Measurements from ENCODE around the gene ECE2. TPM values are rescaled to one million over a fixed set of nuclear protein-coding genes. Genes with fewer than 3 reads are reported as not detected.

Gene ECE2
- total RNA-seq, 1 donor from 2014 or later: not detected

- intact Hi-C loops (cut with micrococcal nuclease): no loop called here
Observed at GRCh38 chr3:184311633-184312032, 35.8 kb downstream of the ECE2 start.

DNA sequence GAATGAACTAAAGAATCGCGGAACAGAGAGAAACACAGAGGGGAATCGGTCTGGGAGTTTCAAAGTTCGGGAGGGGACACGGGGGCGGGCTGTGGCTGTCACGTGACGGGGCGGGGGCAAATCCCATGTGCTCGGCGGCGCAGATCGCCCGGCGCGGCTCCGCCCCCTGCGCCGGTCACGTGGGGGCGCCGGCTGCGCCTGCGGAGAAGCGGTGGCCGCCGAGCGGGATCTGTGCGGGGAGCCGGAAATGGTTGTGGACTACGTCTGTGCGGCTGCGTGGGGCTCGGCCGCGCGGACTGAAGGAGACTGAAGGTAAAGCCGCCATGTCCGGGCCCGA is 38.5 kb downstream of the ECE2 start, which contains the start of gene EIF4G1:
TSS of gene EIF4G1 (plus strand) at position 244 of the 337 bp plus-strand sequence. CDS start 1,191 bp downstream, outside the sequence.
- intact Hi-C loops (cut with micrococcal nuclease): loop anchor here (1.0 to 2.0 kb wide), 6 partner anchors 15 to 140 kb away; partner anchors contain the start of genes ABCF3, AP2M1, CLCN2 and EEF1AKMT4

DNA sequence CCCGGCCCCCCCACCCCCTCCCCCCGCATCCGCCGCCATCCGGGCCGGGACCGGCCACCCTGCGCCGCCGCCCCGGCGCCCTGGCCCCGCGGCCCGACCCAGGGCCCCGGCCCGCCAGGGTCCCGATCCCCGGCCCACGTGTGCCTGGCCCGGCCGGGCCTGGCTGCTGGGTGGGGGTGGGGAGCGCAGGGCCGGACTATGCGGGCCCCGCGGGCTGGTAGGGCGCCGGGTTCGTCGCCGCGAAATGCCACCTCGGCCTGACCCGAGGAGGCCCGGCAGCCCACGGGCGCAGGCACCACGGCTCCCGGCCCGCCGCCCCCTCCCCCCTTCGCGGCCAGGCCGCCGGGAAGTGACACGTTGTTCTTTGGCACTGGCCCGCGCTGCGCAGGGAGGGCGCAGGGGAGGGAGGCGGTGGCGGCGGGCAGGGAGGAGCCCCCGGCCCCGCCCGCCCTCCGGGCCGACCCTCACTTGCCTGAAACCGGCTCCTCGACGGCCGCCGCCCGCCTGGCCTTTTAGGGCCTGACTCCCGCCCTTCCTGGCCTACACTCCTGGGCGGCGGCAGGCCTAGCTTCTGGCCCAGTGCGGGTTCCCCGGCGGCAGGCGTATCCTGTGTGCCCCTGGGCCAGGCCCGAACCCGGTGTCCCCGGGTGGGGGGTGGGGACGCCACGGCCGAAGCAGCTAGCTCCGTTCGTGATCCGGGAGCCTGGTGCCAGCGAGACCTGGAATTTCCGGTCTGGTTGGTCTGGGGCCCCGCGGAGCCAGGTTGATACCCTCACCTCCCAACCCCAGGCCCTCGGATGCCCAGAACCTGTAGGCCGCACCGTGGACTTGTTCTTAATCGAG is 39.1 kb downstream of the ECE2 start:
- intact Hi-C loops (cut with micrococcal nuclease): loop anchor here (1.0 to 2.0 kb wide), 6 partner anchors 16 to 141 kb away; partner anchors contain the start of genes ABCF3, AP2M1, CLCN2 and EEF1AKMT4

DNA sequence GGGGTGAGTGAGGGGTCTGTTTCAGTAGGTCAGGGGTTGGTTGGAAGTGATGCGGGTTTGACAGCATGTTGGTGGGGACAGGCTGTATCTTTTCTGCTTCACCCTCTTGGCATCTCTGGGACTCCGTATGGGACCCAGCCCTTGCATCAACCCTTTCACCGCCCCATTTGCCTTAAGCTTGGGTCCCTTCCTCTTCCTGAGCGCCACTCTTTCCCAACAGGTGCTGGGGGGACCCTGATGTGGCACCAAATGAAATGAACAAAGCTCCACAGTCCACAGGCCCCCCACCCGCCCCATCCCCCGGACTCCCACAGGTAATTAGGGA is 39.7 kb downstream of the ECE2 start:
- intact Hi-C loops (cut with micrococcal nuclease): loop anchor here (2.0 kb wide), 1 partner anchor 129 kb away; the partner anchor contains the start of gene ABCF3

DNA sequence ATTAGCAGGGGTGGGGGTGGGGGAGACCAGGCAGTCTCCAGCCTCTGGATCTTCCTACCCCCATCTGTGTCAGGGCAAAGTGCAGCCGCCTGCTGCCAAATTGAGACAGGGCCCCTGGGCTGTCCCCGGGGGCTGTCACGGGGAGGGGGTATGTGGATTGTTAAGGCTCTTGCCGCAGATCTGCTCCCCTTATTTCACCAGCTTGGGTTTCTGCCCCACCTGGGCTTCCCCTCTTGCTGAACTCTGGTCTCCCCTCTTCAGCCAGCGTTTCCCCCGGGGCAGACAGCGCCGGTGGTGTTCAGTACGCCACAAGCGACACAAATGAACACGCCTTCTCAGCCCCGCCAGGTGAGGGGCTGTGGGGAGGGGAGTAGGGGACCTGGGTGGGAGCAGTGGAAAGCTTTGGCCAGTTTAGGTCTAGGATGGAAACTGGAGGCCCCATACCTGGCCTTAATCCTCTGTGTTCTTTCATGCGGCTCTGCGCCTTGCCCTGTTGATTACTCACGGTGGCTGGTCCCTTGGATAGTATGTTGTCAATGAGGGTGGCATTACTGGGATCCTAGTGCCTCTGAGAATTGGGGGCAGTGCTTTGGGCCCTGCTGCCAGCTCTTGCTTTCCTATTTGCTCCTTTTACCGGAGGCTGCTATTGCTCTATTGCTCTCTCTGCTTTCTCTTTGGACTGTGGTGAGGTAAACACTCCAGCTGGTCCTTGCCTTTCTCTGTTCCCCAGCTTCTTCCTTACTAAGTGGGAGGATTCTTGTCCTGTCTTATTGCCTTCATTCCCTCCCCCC is 40.2 kb downstream of the ECE2 start:
- intact Hi-C loops (cut with micrococcal nuclease): loop anchor here (2.0 kb wide), 1 partner anchor 129 kb away; the partner anchor contains the start of gene ABCF3

DNA sequence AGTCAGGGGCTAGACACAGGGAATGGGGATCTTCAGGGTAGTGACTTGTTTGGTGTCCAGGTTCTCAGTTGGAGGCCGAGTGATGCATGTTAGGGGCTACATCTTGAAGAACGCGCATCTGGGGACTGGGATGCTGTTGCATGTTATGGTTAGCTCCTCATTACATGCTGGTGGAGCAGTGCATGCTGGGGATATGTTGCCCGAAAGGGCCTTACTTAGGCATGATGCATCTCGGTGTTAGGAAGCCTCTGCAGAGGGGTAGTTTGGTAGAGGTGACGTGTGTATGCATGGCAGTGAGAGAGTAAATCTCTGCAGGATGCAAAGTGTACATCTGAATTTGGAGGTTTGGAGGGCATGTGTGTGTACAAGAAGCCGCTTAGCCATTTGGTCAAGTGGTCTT is 41.0 kb downstream of the ECE2 start:
- intact Hi-C loops (cut with micrococcal nuclease): no loop called here

- intact Hi-C loops (cut with micrococcal nuclease): no loop called here
Observed at GRCh38 chr3:184317201-184317600, 41.4 kb downstream of the ECE2 start.

DNA sequence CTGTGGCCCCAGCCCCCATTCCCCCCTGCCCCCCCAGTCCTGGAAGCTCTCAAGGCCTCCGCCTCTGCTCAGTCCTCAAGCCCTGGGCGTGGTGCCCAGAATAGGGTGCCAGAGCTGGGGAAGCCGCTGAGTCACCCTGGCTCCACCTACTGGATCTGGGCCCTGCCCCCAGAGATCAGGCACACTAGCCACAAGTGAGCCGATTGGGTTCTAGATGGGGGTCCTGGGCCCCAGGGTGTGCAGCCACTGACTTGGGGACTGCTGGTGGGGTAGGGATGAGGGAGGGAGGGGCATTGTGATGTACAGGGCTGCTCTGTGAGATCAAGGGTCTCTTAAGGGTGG is 44.3 kb downstream of the ECE2 start:
- intact Hi-C loops (cut with micrococcal nuclease): no loop called here

- intact Hi-C loops (cut with micrococcal nuclease): no loop called here
Observed at GRCh38 chr3:184321666-184322065, 45.8 kb downstream of the ECE2 start.

GRCh38 chr3:184322731-184323487 is 47.1 kb downstream of the ECE2 start:
- intact Hi-C loops (cut with micrococcal nuclease): no loop called here

DNA sequence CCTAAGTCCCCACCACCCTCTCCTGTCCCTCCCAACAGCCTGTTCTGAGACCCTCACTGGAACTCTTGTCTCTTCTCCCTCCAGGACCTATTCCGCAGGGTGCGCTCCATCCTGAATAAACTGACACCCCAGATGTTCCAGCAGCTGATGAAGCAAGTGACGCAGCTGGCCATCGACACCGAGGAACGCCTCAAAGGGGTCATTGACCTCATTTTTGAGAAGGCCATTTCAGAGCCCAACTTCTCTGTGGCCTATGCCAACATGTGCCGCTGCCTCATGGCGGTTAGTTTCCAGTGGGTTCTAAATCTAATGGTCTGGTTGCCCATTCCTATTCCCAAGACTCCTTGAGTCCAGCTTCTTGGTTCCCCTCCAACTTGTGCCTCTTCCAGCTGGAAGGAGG is 47.9 kb downstream of the ECE2 start:
- intact Hi-C loops (cut with micrococcal nuclease): no loop called here

- intact Hi-C loops (cut with micrococcal nuclease): no loop called here
Observed at GRCh38 chr3:184325269-184325668, 49.4 kb downstream of the ECE2 start.

DNA sequence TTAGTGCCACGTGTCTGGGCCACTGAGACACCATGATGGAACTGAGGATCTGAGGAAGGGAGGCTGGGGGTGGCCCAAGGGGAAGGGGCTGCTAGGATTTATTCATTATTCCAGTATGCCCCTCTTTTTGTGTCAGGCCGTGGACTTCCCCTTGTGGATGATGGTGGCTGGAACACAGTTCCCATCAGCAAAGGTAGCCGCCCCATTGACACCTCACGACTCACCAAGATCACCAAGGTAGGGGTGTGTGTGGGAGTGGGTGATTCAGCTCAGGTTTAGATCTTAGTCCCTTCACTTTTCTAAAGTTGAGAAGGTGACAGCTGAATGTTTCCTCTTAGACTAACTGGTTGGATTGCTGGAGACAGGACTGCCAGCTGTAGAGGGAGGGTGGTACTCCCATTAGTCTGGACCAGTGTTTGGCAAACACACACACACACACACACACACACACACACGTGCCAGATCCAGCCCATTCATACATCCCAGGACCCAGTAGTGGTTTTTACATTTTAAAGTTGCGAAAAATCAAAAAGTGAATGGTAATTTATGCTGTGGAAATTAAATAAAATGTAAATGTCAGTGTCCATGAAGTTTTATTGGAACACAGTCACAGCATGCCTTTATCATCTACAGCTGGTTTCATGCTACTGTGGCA is 50.0 kb downstream of the ECE2 start:
- intact Hi-C loops (cut with micrococcal nuclease): no loop called here

DNA sequence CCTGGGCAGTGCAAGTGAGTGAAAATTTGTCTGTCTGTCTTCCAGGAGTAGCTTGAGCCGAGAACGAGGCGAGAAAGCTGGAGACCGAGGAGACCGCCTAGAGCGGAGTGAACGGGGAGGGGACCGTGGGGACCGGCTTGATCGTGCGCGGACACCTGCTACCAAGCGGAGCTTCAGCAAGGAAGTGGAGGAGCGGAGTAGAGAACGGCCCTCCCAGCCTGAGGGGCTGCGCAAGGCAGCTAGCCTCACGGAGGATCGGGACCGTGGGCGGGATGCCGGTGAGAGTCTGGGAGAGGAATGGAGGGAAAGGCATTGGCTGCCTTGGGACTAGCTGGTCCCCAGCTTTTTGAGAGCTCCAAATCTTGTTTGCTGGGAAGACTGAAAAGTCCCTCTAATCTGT is 51.3 kb downstream of the ECE2 start:
- intact Hi-C loops (cut with micrococcal nuclease): no loop called here

GRCh38 chr3:184328516-184328915 is 52.7 kb downstream of the ECE2 start:
- intact Hi-C loops (cut with micrococcal nuclease): no loop called here

DNA sequence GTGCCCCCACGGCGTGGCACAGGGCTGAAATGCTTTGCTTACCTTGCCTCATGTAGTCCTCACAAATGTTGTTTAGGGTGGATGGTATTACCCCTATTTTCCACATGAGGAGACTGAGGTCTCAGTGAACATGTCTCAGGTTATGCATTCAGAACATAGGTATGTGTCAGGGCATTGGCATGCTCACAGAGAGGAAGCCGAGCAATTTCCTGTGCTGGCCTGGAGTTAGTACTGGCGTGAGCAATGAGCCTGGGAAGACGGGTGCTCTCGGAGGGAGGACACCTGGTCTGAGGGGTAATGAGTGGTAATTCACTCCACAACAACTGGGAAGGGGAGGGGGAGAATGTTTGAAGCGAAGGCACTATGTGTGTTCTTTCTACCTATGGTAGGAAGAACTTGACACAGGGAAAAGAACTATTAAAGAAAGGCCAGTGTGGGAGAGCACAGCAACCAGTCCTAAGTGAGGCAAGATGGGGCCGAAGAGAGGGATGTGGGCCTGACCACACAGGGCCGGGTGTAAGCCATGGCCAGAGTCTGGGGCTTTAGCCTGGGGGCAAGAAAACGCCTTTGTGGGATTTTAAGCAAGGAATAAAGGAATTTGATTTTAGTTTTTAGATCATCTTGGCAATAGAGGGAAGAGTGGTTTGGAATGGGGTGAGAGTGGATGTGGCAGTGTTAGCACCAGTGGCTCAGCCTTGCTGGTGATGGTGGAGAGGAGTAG is 56.7 kb downstream of the ECE2 start:
- intact Hi-C loops (cut with micrococcal nuclease): no loop called here

- intact Hi-C loops (cut with micrococcal nuclease): no loop called here
Observed at GRCh38 chr3:184333190-184333589, 57.4 kb downstream of the ECE2 start.

DNA sequence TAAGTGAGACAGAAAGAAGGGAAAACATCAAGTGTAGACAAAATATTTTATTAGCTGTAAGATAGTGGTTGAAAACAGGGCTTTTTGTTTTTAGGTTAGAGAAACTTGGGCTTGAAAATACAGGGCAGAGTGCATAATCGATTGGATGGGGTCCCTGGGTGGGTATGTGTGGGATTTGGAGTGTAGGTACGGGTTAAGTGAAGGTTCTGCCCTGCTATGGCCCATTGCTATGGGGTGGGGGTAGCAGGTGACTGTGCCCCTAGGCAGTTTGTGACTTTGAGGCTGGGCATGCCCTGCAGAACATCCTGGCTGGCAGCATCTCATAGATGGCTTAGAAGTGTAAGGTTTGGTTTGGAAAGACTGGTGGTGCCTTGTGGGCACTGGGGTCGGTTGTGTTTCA is 57.9 kb downstream of the ECE2 start:
- intact Hi-C loops (cut with micrococcal nuclease): no loop called here

GRCh38 chr3:184334470-184335158 is 58.8 kb downstream of the ECE2 start:
- intact Hi-C loops (cut with micrococcal nuclease): loop anchor here (1.0 kb wide), 3 partner anchors 20 to 35 kb away; partner anchors contain the start of genes EIF4G1 and PSMD2

DNA sequence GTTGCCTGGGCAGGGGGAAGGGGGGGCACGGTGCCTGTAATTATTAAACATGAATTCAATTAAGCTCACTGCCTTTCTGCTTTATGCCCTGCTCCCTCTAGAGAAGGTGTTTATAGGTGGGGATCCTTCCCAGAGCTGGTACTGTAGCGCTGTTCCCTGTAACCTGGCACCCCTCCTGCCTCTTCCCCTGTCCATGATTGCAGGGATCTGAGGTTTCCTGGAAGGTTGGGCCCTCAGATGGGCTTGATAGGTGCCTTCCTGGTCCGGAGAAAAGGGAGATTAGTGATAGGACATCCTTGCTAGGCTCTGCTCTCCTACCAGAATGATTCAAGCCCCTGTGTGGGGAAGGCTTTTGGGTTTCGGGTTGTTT is 59.5 kb downstream of the ECE2 start:
- intact Hi-C loops (cut with micrococcal nuclease): loop anchor here (1.0 kb wide), 3 partner anchors 21 to 36 kb away; partner anchors contain the start of genes EIF4G1 and PSMD2
